ENCODE results near the gene KHNYN.
"Not testable (repeated sequence)": the region's sequence is repeated elsewhere in the genome, so short reads cannot be mapped to it uniquely, and the experiment has no call there.

KHNYN gene

GRCh38 chr14:24441904-24442239, 12.1 kb downstream of the KHNYN start:
- CTCF ChIA-PET, result interaction anchor here (1.2 to 4.0 kb wide), 5 partner anchors 9 to 113 kb away, joined by 3 to 35 read pairs (median 4); partner anchors contain the start of gene KHNYN
- Mint-ChIP-seq H3K27me3 (no peaks in the 10 kb centered on the region), H3K4me1 (peaks cover 60% of the 10 kb centered on the region), H3K9me3 (no peaks in the 10 kb centered on the region), H3K36me3 (peaks cover 51% of the 10 kb centered on the region), H3K4me3 (peak overlapping the region; percentile 97), H3K27ac (peak overlapping the region; percentile 98)
- DNase-seq, result no peak

GRCh38 chr14:24442240-24443052, 12.7 kb downstream of the KHNYN start, which contains the start of gene SDR39U1:
Gene SDR39U1, minus strand, starts transcription at chr14:24442776. Its CDS starts 7 bp downstream, at chr14:24442769.
- H3K4me3 Mint-ChIP-seq, result peak within 1 kb of the TSS; percentile 97
- peak; percentile 98 for DNase-seq
- peak within 1 kb of the TSS; percentile 98 for H3K27ac Mint-ChIP-seq
- CTCF ChIA-PET, result interaction anchor here (1.2 to 4.0 kb wide), 4 partner anchors 9 to 113 kb away, joined by 3 to 35 read pairs (median 12); partner anchors contain the start of gene KHNYN
- peaks cover 50% of the 10 kb centered on the region for H3K36me3 Mint-ChIP-seq
- no peaks in the 10 kb centered on the region for H3K9me3 Mint-ChIP-seq
- H3K4me1 Mint-ChIP-seq, result peaks cover 55% of the 10 kb centered on the region
- H3K27me3 Mint-ChIP-seq, result no peaks in the 10 kb centered on the region

GRCh38 chr14:24443053-24443665, 13.4 kb downstream of the KHNYN start:
- H3K9me3 Mint-ChIP-seq, result no peaks in the 10 kb centered on the region

GRCh38 chr14:24450828-24451227, 21.1 kb downstream of the KHNYN start:
- CTCF ChIA-PET, H3K27ac Mint-ChIP-seq: not testable (repeated sequence)
- peaks cover 29% of the 10 kb centered on the region for H3K36me3 Mint-ChIP-seq

More at GRCh38 chr14:24443053-24443665, 13.4 kb downstream of the KHNYN start:
- Mint-ChIP-seq H3K36me3 (peaks cover 46% of the 10 kb centered on the region), H3K27me3 (no peaks in the 10 kb centered on the region), H3K27ac (peak overlapping the region; percentile 98), H3K4me3 (peak overlapping the region; percentile 97), H3K4me1 (peaks cover 48% of the 10 kb centered on the region)
- DNase-seq, result no peak
- CTCF ChIA-PET, result interaction anchor here (0.7 to 4.0 kb wide), 2 partner anchors 12 to 362 kb away, joined by 3 to 35 read pairs; partner anchors contain the start of gene KHNYN

GRCh38 chr14:24456980-24457379, 27.2 kb downstream of the KHNYN start:
- H3K27ac Mint-ChIP-seq, result no peak overlapping the region

More at GRCh38 chr14:24450828-24451227, 21.1 kb downstream of the KHNYN start:
- not testable (repeated sequence) for DNase-seq, H3K27me3 Mint-ChIP-seq, H3K4me3 Mint-ChIP-seq, H3K4me1 Mint-ChIP-seq
- peaks cover 18% of the 10 kb centered on the region for H3K9me3 Mint-ChIP-seq

GRCh38 chr14:24458736-24459135, 29.0 kb downstream of the KHNYN start:
- Mint-ChIP-seq H3K4me1 (peaks cover 18% of the 10 kb centered on the region), H3K27me3 (no peaks in the 10 kb centered on the region), H3K4me3 (no peak overlapping the region), H3K9me3 (peaks cover 13% of the 10 kb centered on the region), H3K27ac (no peak overlapping the region), H3K36me3 (peaks cover 14% of the 10 kb centered on the region)
- DNase-seq, result no peak
- CTCF ChIA-PET, result interaction anchor here (1.7 kb wide), 1 partner anchor 25 kb away, joined by 6 read pairs; no protein-coding TSS in a partner anchor

More at GRCh38 chr14:24456980-24457379, 27.2 kb downstream of the KHNYN start:
- Mint-ChIP-seq H3K4me1 (peaks cover 11% of the 10 kb centered on the region), H3K4me3 (no peak overlapping the region), H3K9me3 (peaks cover 18% of the 10 kb centered on the region), H3K36me3 (peaks cover 22% of the 10 kb centered on the region), H3K27me3 (no peaks in the 10 kb centered on the region)
- DNase-seq, result no peak
- CTCF ChIA-PET, result interaction anchor here (0.5 to 1.7 kb wide), 2 partner anchors 26 to 125 kb away, joined by 3 to 6 read pairs; no protein-coding TSS in a partner anchor

- CTCF ChIA-PET, result no interaction called here
- Mint-ChIP-seq H3K4me3 (no peak overlapping the region), H3K9me3 (peaks cover 8% of the 10 kb centered on the region), H3K27ac (no peak overlapping the region), H3K27me3 (no peaks in the 10 kb centered on the region), H3K36me3 (peaks cover 9% of the 10 kb centered on the region), H3K4me1 (peaks cover 19% of the 10 kb centered on the region)
- no peak for DNase-seq
Observed at GRCh38 chr14:24459331-24459730, 29.6 kb downstream of the KHNYN start.

- H3K36me3 Mint-ChIP-seq, result peaks cover 7% of the 10 kb centered on the region
- CTCF ChIA-PET, result interaction anchor here (1.0 kb wide), 1 partner anchor 20 kb away, joined by 3 read pairs; no protein-coding TSS in a partner anchor
- no peak overlapping the region for H3K4me3 Mint-ChIP-seq
- peaks cover 37% of the 10 kb centered on the region for H3K4me1 Mint-ChIP-seq
- no peak for DNase-seq
- H3K9me3 Mint-ChIP-seq, result peaks cover 4% of the 10 kb centered on the region
- no peaks in the 10 kb centered on the region for H3K27me3 Mint-ChIP-seq
- no peak overlapping the region for H3K27ac Mint-ChIP-seq
Observed at GRCh38 chr14:24461336-24461735, 31.6 kb downstream of the KHNYN start.

GRCh38 chr14:24463017-24463883, 33.5 kb downstream of the KHNYN start:
- CTCF ChIA-PET, result no interaction called here
- no peaks in the 10 kb centered on the region for H3K27me3 Mint-ChIP-seq

GRCh38 chr14:24463884-24464785, 34.4 kb downstream of the KHNYN start:
- Mint-ChIP-seq H3K9me3 (peaks cover 4% of the 10 kb centered on the region), H3K4me1 (peaks cover 35% of the 10 kb centered on the region), H3K27ac (peak overlapping the region; percentile 62), H3K4me3 (no peak overlapping the region), H3K36me3 (peaks cover 15% of the 10 kb centered on the region), H3K27me3 (no peaks in the 10 kb centered on the region)
- CTCF ChIA-PET, result interaction anchor here (0.9 kb wide), 1 partner anchor 27 kb away, joined by 3 read pairs; no protein-coding TSS in a partner anchor
- no peak for DNase-seq

More at GRCh38 chr14:24463017-24463883, 33.5 kb downstream of the KHNYN start:
- Mint-ChIP-seq H3K9me3 (peaks cover 4% of the 10 kb centered on the region), H3K36me3 (peaks cover 14% of the 10 kb centered on the region), H3K27ac (no peak overlapping the region), H3K4me3 (no peak overlapping the region), H3K4me1 (peaks cover 35% of the 10 kb centered on the region)
- DNase-seq, result no peak

GRCh38 chr14:24465368-24465767, 35.6 kb downstream of the KHNYN start:
- no peak overlapping the region for H3K27ac Mint-ChIP-seq
- H3K4me3 Mint-ChIP-seq, result no peak overlapping the region
- no peaks in the 10 kb centered on the region for H3K27me3 Mint-ChIP-seq
- DNase-seq, result peak; percentile 50
- peaks cover 7% of the 10 kb centered on the region for H3K9me3 Mint-ChIP-seq
- H3K36me3 Mint-ChIP-seq, result peaks cover 15% of the 10 kb centered on the region
- peaks cover 35% of the 10 kb centered on the region for H3K4me1 Mint-ChIP-seq
- CTCF ChIA-PET, result no interaction called here

GRCh38 chr14:24465805-24466204, 36.1 kb downstream of the KHNYN start:
- CTCF ChIA-PET, result no interaction called here
- H3K4me1 Mint-ChIP-seq, result peaks cover 35% of the 10 kb centered on the region
- peaks cover 15% of the 10 kb centered on the region for H3K36me3 Mint-ChIP-seq
- no peaks in the 10 kb centered on the region for H3K27me3 Mint-ChIP-seq
- H3K4me3 Mint-ChIP-seq, result no peak overlapping the region
- H3K9me3 Mint-ChIP-seq, result peaks cover 8% of the 10 kb centered on the region
- no peak for DNase-seq
- H3K27ac Mint-ChIP-seq, result no peak overlapping the region

- H3K36me3 Mint-ChIP-seq, H3K4me3 Mint-ChIP-seq, H3K27me3 Mint-ChIP-seq, H3K27ac Mint-ChIP-seq, H3K9me3 Mint-ChIP-seq, DNase-seq: not testable (repeated sequence)
- H3K4me1 Mint-ChIP-seq, result peaks cover 11% of the 10 kb centered on the region
- CTCF ChIA-PET, result interaction anchor here (0.9 kb wide), 1 partner anchor 13 kb away, joined by 4 read pairs; no protein-coding TSS in a partner anchor
Observed at GRCh38 chr14:24470450-24470849, 40.7 kb downstream of the KHNYN start.

All from activated naive CD4-positive, alpha-beta T cell treated with anti-CD3 and anti-CD28 coated beads, Interleukin-2, amount 10 ng/mL, durations not matched to agents 7 days and 5 days (primary cell).